Muscle of leg (tissue), 11 donors: ENCODE data around the gene NLRP6. TPM values are rescaled to one million over a fixed set of nuclear protein-coding genes. Genes with fewer than 3 reads are reported as not detected.
"Not testable (repeated sequence)": the region's sequence is repeated elsewhere in the genome, so short reads cannot be mapped to it uniquely, and the experiment has no call there.

ENCODE experiments used
- DNase-seq: peaks from one replicate; pipeline ENCODE4 v3.0.0; 2013
- H3K27ac ChIP-seq: one replicate; pipeline ENCODE4 v1.5.1; 2013; ENCODE audit warnings: mild to moderate bottlenecking, low read length, control low read depth
- H3K27me3 ChIP-seq: one replicate; pipeline ENCODE4 v1.6.1; 2013; ENCODE audit warnings: low read length; ENCODE audit not compliant: control insufficient read depth, insufficient read depth
- H3K36me3 ChIP-seq: one replicate; pipeline ENCODE4 v1.6.1; 2013; ENCODE audit warnings: low read length; ENCODE audit not compliant: control insufficient read depth, insufficient read depth
- H3K4me1 ChIP-seq: one replicate; pipeline ENCODE4 v1.6.1; 2013; ENCODE audit warnings: low read length; ENCODE audit not compliant: control insufficient read depth, insufficient read depth
- H3K4me3 ChIP-seq: one replicate; pipeline ENCODE4 v1.5.1; 2013; ENCODE audit warnings: low read length, control low read depth
- H3K9me3 ChIP-seq: replicated peaks from 2 replicates; pipeline ENCODE4 v1.6.1; 2013; ENCODE audit warnings: low read depth, low read length; ENCODE audit not compliant: control insufficient read depth
- WGBS: methylation state at CpG from one replicate; pipeline ENCODE4 v1.1.5; 2013; ENCODE audit warnings: missing lambda C conversion rate; ENCODE audit not compliant: insufficient coverage; 5-methylcytosine and 5-hydroxymethylcytosine counted together
- polyA plus RNA-seq, 8 donors: library from polyadenylated mRNA; unstranded; fragments of 120-200 nt; gene quantifications; one replicate each; pipeline versions ENCODE4 v1.2.1 to v1.2.3, GENCODE V29; 2013; ENCODE audit warnings: inconsistent platforms in 1 of 8, low replicate concordance in 1 of 8; ENCODE audit not compliant: insufficient read length in 8 of 8, insufficient read depth in 1 of 8
- total RNA-seq: library from RNA; stranded (reverse); fragments of 120-200 nt; gene quantifications from one replicate; pipeline ENCODE4 v1.2.4, GENCODE V29; 2013

NLRP6 gene
- total and polyA plus RNA-seq, 9 donors, result 0.04 to 1.1 (median 0.07) TPM; not detected in 4

DNA sequence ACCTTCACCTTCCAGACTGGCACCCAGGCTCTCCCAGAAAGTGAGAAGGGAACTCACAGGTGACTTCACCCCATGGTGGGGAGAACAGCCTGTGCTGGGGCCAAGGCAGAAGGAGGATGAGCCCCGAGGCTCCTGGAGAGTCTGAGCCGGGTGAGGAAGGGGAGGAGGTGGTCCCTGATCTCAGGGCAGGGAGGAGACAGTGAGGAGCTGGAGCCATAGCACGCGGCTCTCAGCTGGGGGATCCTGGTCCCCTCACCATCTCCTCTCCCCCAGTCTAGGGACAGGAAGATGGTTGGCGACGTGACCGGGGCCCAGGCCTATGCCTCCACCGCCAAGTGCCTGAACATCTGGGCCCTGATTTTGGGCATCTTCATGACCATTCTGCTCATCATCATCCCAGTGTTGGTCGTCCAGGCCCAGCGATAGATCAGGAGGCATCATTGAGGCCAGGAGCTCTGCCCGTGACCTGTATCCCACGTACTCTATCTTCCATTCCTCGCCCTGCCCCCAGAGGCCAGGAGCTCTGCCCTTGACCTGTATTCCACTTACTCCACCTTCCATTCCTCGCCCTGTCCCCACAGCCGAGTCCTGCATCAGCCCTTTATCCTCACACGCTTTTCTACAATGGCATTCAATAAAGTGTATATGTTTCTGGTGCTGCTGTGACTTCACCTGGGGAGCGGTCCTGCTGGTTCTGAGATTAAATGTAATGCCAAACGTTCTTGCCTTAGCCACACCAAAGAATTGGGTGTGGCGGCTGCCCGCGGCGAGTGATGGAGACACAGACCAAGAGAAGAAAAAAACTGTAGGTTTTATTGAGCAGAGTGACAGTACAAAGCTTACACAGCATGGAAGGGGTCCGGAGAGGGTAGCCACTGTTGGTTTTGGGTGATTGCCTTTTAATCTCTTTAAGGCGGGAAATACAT, 30.8 kb downstream of the NLRP6 start:
- 72% methylated on average over 14 of the region's 24 CpGs for WGBS
- not testable (repeated sequence) for H3K9me3 ChIP-seq, H3K36me3 ChIP-seq, H3K27me3 ChIP-seq, DNase-seq
- Histone ChIP-seq H3K4me1 (peaks cover 57% of the 10 kb centered on the region), H3K4me3 (peak overlapping the region; percentile 28), H3K27ac (peak overlapping the region; percentile 69)

DNA sequence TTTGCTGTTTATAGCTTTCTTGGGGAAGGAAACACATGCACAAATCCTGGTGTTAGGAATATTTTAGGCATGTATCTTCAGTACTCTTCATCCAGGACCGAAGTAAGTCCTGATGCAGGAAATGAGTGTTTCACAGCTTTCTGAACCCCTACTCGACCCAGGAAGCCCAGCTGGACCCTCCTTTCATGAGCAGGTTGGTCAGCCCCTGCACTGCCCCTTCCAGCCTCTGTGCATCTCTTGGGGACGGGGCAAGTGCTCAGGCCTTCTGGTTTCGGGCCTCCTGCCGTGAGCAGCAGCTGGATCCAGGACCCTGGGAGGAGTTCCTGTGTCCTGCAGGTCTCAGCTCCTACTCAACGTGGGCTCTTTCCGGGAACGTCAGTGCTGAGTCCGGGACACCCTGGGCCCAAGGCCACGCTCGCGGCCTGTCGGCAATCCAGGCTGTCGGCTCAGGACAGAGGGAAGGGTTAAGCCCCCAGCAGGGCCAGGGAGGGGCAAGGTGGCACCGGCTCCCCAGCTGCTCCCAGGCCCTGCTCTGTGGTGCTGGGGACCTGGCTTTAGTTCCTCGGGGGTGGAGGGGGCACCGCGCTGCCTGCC, 31.9 kb downstream of the NLRP6 start:
- not testable (repeated sequence) for H3K36me3 ChIP-seq, H3K9me3 ChIP-seq, H3K27me3 ChIP-seq, DNase-seq
- peak overlapping the region; percentile 34 for H3K4me3 ChIP-seq
- WGBS, result 9% methylated on average over 2 of the region's 18 CpGs
- peaks cover 61% of the 10 kb centered on the region for H3K4me1 ChIP-seq
- peak overlapping the region; percentile 78 for H3K27ac ChIP-seq

DNA sequence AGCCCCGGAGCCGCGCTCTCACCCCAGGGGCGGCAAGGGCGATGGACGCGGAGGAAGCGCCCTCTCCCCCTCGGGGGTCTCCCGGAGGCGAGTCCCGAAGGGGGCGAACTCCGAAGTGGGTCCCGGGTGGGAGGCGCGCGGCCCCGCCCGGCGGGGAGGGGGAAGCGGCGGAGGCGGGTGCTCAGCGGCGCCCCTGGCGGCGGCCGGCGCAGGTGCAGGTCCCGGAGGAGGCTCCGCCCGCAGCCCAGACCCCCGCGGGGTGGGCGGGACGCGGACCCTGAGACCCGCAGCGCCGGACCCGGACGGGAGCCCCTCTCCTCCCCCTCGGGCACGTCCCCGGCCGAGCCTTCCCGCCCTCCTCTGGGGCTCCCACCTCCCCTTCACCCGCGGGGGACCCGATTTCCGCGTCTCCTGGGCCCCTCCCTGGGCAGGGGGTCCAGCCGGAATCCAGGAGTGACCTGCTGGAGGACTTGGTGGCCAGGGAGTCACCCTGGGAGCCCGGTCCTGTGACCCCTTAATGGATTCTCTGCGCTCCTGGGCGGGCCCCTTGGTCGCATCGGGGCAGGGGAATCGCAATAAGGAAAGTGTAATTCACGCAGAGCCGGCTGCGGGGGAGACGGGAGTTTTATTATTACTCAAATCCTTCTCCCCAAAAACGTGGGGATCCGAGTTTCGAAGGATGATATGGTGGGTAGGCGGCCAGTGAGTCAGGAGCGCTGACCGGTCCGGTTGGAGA, 33.0 kb downstream of the NLRP6 start:
- not testable (repeated sequence) for H3K9me3 ChIP-seq, H3K36me3 ChIP-seq, H3K27ac ChIP-seq, DNase-seq
- no CpG with 5 or more reads among the region's 71 CpGs for WGBS
- H3K4me3 ChIP-seq, result peak overlapping the region; percentile 25
- H3K27me3 ChIP-seq, result peaks cover 18% of the 10 kb centered on the region
- peaks cover 63% of the 10 kb centered on the region for H3K4me1 ChIP-seq

GRCh38 chr11:312092-312816, 34.0 kb downstream of the NLRP6 start:
- peak overlapping the region; percentile 15 for H3K4me3 ChIP-seq
- DNase-seq, result no peak
- H3K4me1 ChIP-seq, result peaks cover 60% of the 10 kb centered on the region
- no CpG with 5 or more reads among the region's 14 CpGs for WGBS
- H3K27me3 ChIP-seq, result peaks cover 26% of the 10 kb centered on the region
- no peaks in the 10 kb centered on the region for H3K9me3 ChIP-seq
- peak overlapping the region; percentile 71 for H3K27ac ChIP-seq
- H3K36me3 ChIP-seq, result peaks cover 8% of the 10 kb centered on the region

- 73% methylated on average over 4 of the region's 8 CpGs for WGBS
Observed at GRCh38 chr11:313304-313786, 35.1 kb downstream of the NLRP6 start.

GRCh38 chr11:313787-314553, 35.8 kb downstream of the NLRP6 start, which contains the start of gene IFITM1:
TSS of gene IFITM1 (plus strand) at chr11:314040. CDS start at chr11:314171, 131 bp downstream.
- Histone ChIP-seq H3K36me3 (peaks cover 8% of the 10 kb centered on the region), H3K27me3 (peaks cover 30% of the 10 kb centered on the region), H3K9me3 (no peaks in the 10 kb centered on the region), H3K4me3 (peak within 1 kb of the TSS; percentile 70), H3K27ac (peak within 1 kb of the TSS; percentile 96), H3K4me1 (peaks cover 51% of the 10 kb centered on the region)
- 28% methylated on average over 9 of the region's 18 CpGs for WGBS
- peak; percentile 94 for DNase-seq

More at GRCh38 chr11:313304-313786, 35.1 kb downstream of the NLRP6 start:
- H3K27me3 ChIP-seq, result peaks cover 30% of the 10 kb centered on the region
- peaks cover 8% of the 10 kb centered on the region for H3K36me3 ChIP-seq
- DNase-seq, result no peak
- peaks cover 54% of the 10 kb centered on the region for H3K4me1 ChIP-seq
- peak overlapping the region; percentile 70 for H3K4me3 ChIP-seq
- H3K27ac ChIP-seq, result peak overlapping the region; percentile 96
- H3K9me3 ChIP-seq, result no peaks in the 10 kb centered on the region

DNA sequence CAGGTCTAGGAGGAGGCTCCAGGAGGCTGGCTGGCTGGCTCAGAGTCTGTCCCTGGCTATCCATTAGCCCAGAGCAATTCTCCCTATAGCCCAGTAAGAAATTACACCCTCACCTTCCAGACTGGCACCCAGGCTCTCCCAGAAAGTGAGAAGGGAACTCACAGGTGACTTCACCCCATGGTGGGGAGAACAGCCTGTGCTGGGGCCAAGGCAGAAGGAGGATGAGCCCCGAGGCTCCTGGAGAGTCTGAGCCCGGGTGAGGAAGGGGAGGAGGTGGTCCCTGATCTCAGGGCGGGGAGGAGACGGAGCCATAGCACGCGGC, 36.3 kb downstream of the NLRP6 start:
- WGBS, result no CpG with 5 or more reads among the region's 6 CpGs
- not testable (repeated sequence) for H3K36me3 ChIP-seq, DNase-seq, H3K9me3 ChIP-seq
- H3K4me1 ChIP-seq, result peaks cover 46% of the 10 kb centered on the region
- peak overlapping the region; percentile 96 for H3K27ac ChIP-seq
- peak overlapping the region; percentile 70 for H3K4me3 ChIP-seq
- H3K27me3 ChIP-seq, result peaks cover 30% of the 10 kb centered on the region

DNA sequence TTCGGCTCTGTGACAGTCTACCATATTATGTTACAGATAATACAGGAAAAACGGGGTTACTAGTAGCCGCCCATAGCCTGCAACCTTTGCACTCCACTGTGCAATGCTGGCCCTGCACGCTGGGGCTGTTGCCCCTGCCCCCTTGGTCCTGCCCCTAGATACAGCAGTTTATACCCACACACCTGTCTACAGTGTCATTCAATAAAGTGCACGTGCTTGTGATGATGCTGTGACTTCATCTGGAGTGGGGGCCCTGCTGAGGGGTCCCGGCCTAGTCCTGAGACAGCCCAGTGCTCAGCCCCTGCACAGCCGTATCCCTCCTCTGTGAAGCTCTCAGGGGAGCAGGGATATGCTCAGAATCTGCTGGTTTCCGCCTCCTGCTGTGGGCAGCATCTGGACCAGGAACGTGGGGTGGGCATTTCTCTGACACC, 36.9 kb downstream of the NLRP6 start:
- WGBS, result 64% methylated on average over 5 of the region's 9 CpGs
- H3K4me1 ChIP-seq, result peaks cover 41% of the 10 kb centered on the region
- peaks cover 8% of the 10 kb centered on the region for H3K36me3 ChIP-seq
- peak overlapping the region; percentile 70 for H3K4me3 ChIP-seq
- peak overlapping the region; percentile 96 for H3K27ac ChIP-seq
- no peaks in the 10 kb centered on the region for H3K9me3 ChIP-seq
- peaks cover 30% of the 10 kb centered on the region for H3K27me3 ChIP-seq
- no peak for DNase-seq

- Histone ChIP-seq H3K27ac (peak overlapping the region; percentile 96), H3K9me3 (no peaks in the 10 kb centered on the region), H3K4me1 (peaks cover 42% of the 10 kb centered on the region), H3K4me3 (peak overlapping the region; percentile 70), H3K27me3 (peaks cover 30% of the 10 kb centered on the region), H3K36me3 (peaks cover 8% of the 10 kb centered on the region)
- no peak for DNase-seq
- WGBS, result 20% methylated on average over 32 of the region's 32 CpGs
Observed at GRCh38 chr11:315516-315994, 37.3 kb downstream of the NLRP6 start.
